Liver (tissue), 9 donors: ENCODE results near the gene PLCB1. TPM values are rescaled to one million over a fixed set of nuclear protein-coding genes. Genes with fewer than 3 reads are reported as not detected.

Source experiments
- DNase-seq: peaks from one replicate; pipeline ENCODE4 v3.0.0-alpha.2; 2017; ENCODE audit warnings: low spot score
- H3K27ac ChIP-seq, 2 donors: one replicate each; pipeline ENCODE4 v1.7.0; 2013; ENCODE audit warnings: inconsistent platforms in 2 of 2, low read length in 2 of 2, control low read depth in 1 of 2, low read depth in 1 of 2, mild to moderate bottlenecking in 1 of 2
- H3K27me3 ChIP-seq, 4 donors: one replicate each; pipeline versions ENCODE4 v1.6.1 to v1.7.0; 2013; ENCODE audit warnings: low read length in 3 of 4, inconsistent platforms in 1 of 4, mild to moderate bottlenecking in 1 of 4, moderate library complexity in 1 of 4; ENCODE audit not compliant: control insufficient read depth in 4 of 4, insufficient read depth in 4 of 4
- H3K36me3 ChIP-seq, 4 donors: one replicate each; pipeline versions ENCODE4 v1.6.1 to v1.7.0; 2013; ENCODE audit warnings: low read length in 3 of 4, mild to moderate bottlenecking in 3 of 4, low read depth in 1 of 4, moderate library complexity in 1 of 4; ENCODE audit not compliant: control insufficient read depth in 4 of 4, insufficient read depth in 3 of 4
- H3K4me1 ChIP-seq, 4 donors: one replicate each; pipeline versions ENCODE4 v1.6.1 to v1.7.0; 2013; ENCODE audit warnings: low read length in 3 of 4, mild to moderate bottlenecking in 3 of 4, moderate library complexity in 1 of 4; ENCODE audit not compliant: control insufficient read depth in 4 of 4, insufficient read depth in 4 of 4
- H3K4me3 ChIP-seq, 3 donors: one replicate each; pipeline versions ENCODE4 v1.6.1 to v1.7.0; 2013; ENCODE audit warnings: low read length in 3 of 3, control low read depth in 1 of 3, low read depth in 1 of 3, mild to moderate bottlenecking in 1 of 3
- H3K9ac ChIP-seq, 2 donors: one replicate each; pipeline ENCODE4 v1.7.0; 2013; ENCODE audit warnings: low read length in 2 of 2, mild to moderate bottlenecking in 2 of 2, moderate library complexity in 2 of 2, control low read depth in 1 of 2, low read depth in 1 of 2
- H3K9me3 ChIP-seq, 4 donors: one replicate each; pipeline versions ENCODE4 v1.6.1 to v1.7.0; 2013; ENCODE audit warnings: low read length in 3 of 4; ENCODE audit not compliant: control insufficient read depth in 4 of 4
- EGR1 ChIP-seq, 2 donors: IDR thresholded peaks; 2 replicates each; pipeline ENCODE4 v1.6.1; 2016 to 2018; ENCODE audit warnings: antibody characterized with exemption in 2 of 2, low read depth in 2 of 2
- FOXA1 ChIP-seq: IDR thresholded peaks from 2 replicates; pipeline ENCODE4 v1.6.1; 2016; ENCODE audit warnings: antibody characterized with exemption
- FOXA2 ChIP-seq: IDR thresholded peaks from 2 replicates; pipeline ENCODE4 v1.6.1; 2016; ENCODE audit warnings: antibody characterized with exemption
- GABPA ChIP-seq, 2 donors: IDR thresholded peaks in 1 of 2; conservative IDR thresholded peaks in 1 of 2; 2 replicates each; pipeline ENCODE4 v1.6.1; 2016; ENCODE audit warnings: antibody characterized with exemption in 2 of 2, mild to moderate bottlenecking in 1 of 2, moderate library complexity in 1 of 2
- HNF4A ChIP-seq, 2 donors: conservative IDR thresholded peaks; 2 replicates each; pipeline ENCODE4 v1.6.1; 2016; ENCODE audit warnings: antibody characterized with exemption in 2 of 2, mild to moderate bottlenecking in 2 of 2
- JUND ChIP-seq, 2 donors: IDR thresholded peaks; 2 replicates each; pipeline ENCODE4 v1.6.1; 2016; ENCODE audit warnings: antibody characterized with exemption in 2 of 2
- NR2F2 ChIP-seq: IDR thresholded peaks from 2 replicates; pipeline ENCODE4 v1.6.1; 2016; ENCODE audit warnings: antibody characterized with exemption
- RAD21 ChIP-seq, 2 donors: IDR thresholded peaks; 2 replicates each; pipeline ENCODE4 v1.6.1; 2016; ENCODE audit warnings: antibody characterized with exemption in 2 of 2, mild to moderate bottlenecking in 2 of 2
- SP1 ChIP-seq: IDR thresholded peaks from 2 replicates; pipeline ENCODE4 v1.6.1; 2018; ENCODE audit warnings: antibody characterized with exemption, mild to moderate bottlenecking
- TAF1 ChIP-seq: conservative IDR thresholded peaks from 2 replicates; pipeline ENCODE4 v1.6.1; 2016; ENCODE audit warnings: antibody characterized with exemption, mild to moderate bottlenecking
- YY1 ChIP-seq: IDR thresholded peaks from 2 replicates; pipeline ENCODE4 v1.6.1; 2016; ENCODE audit warnings: antibody characterized with exemption, mild to moderate bottlenecking
- WGBS: extraction: QIAGEN DNeasy Blood & Tissue Kit; methylation state at CpG from one replicate; pipeline ENCODE4 v1.1.7; 2013; 5-methylcytosine and 5-hydroxymethylcytosine counted together
- polyA plus RNA-seq, 2 donors: library from polyadenylated mRNA; stranded (reverse) in 1 of 2; unstranded in 1 of 2; fragments of 200-250 nt in 1 of 2; fragments of >200 nt in 1 of 2; fragmentation: Nextera tagmentation in 1 of 2; extraction: Ambion mirVana in 1 of 2; gene quantifications; one replicate each; pipeline versions ENCODE4 v1.2.1 to v1.2.3, GENCODE V29; 2013 to 2015
- total RNA-seq, 2 donors: library from RNA; depleted of rRNA; stranded (reverse); fragments of >200 nt; gene quantifications; one replicate each; pipeline ENCODE4 v1.2.3, GENCODE V29; 2014
- TF ChIP-seq, protein P1 (sequence below): fragments of 150-350 bp; IDR thresholded peaks from 2 replicates; pipeline ENCODE4 v1.5.1; 2017; ENCODE audit warnings: improper control_type of control experiment, low read depth, low read length; ENCODE audit not compliant: missing input control
- TF ChIP-seq, protein P2 (sequence below): IDR thresholded peaks from 2 replicates; pipeline ENCODE4 v1.6.1; 2016; ENCODE audit warnings: antibody characterized with exemption
- TF ChIP-seq, protein P3 (sequence below): IDR thresholded peaks from 2 replicates; pipeline ENCODE4 v1.6.1; 2016; ENCODE audit warnings: antibody characterized with exemption
- TF ChIP-seq, protein P4 (sequence below): IDR thresholded peaks from 2 replicates; pipeline ENCODE4 v1.6.1; 2016; ENCODE audit warnings: antibody characterized with exemption
- TF ChIP-seq, protein P5 (sequence below): IDR thresholded peaks from 2 replicates; pipeline ENCODE4 v1.6.1; 2016; ENCODE audit warnings: antibody characterized with exemption, mild to moderate bottlenecking
- donor health status: healthy.
- donor health status: healthy.
- donor health status: healthy.
- donor health status: healthy.
- donor health status: healthy.

The PLCB1 gene
- total and polyA plus RNA-seq, 4 donors = 3.7 to 13.5 (median 5.9) TPM

DNA sequence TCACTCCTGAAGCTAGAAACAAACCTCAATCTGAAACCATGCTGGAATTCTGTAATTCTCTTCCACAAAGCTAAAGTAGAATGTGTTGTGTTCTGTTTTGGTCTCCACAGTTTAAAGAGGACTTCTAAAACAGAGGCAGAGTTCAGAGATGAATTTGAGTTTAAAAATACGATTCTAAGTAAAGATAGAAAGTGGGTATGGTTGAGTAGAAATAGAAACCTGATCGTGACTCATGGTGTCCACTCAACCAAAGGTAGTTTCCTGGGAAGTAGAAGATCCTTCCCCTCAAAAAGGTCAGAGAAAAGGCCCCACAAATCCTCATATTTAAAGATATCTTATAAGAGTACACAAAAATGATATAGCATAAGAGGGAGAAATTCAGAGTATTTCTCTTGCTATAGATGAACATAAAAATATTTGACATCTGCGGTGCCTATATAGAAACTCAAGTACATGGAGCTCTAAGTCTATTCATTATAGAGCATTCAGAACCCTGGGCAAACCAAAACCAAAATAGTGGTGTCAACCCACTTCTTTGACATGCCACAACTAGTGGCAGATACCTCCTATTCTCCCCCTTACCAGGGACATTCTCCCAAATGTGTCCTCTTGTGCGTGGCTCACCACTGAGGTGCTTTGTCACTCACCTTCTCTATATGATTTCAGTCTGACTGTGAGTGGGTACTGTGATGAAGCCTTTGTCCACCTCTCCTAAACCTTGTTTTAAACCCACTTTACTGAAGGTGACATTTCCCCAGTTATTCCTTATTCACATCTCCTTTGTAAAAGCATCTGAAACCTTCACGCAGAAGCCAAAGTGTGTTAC, 84.5 kb downstream of the PLCB1 start:
- Histone ChIP-seq H3K4me3 (no peak overlapping the region), H3K27me3 (no peaks in the 10 kb centered on the region), H3K9ac (no peak overlapping the region), H3K36me3 (no peaks in the 10 kb centered on the region), H3K9me3 (no peaks in the 10 kb centered on the region), H3K27ac (no peak overlapping the region), H3K4me1 (peaks cover 0 to 4% (median 0%) of the 10 kb centered on the region in 4 donors)
- no peak for DNase-seq
- TF ChIP-seq RAD21 (IDR thresholded peaks at IDR 0.05) = no peak
- no peak for TF ChIP-seq TAF1
- TF ChIP-seq NR2F2 = no peak
- TF ChIP-seq JUND (IDR thresholded peaks at IDR 0.05) = no peak
- TF ChIP-seq EGR1 (IDR thresholded peaks at IDR 0.05; ENCODE audit: low read depth in 2 of 2) = no peak
- TF ChIP-seq FOXA1 = no peak
- no peak for TF ChIP-seq FOXA2
- TF ChIP-seq SP1 = no peak
- TF ChIP-seq GABPA (IDR thresholded peaks at IDR 0.05 in 1 of 2, conservative IDR thresholded peaks at IDR 0.05 in 1 of 2) = no peak
- TF ChIP-seq, protein P1, sequence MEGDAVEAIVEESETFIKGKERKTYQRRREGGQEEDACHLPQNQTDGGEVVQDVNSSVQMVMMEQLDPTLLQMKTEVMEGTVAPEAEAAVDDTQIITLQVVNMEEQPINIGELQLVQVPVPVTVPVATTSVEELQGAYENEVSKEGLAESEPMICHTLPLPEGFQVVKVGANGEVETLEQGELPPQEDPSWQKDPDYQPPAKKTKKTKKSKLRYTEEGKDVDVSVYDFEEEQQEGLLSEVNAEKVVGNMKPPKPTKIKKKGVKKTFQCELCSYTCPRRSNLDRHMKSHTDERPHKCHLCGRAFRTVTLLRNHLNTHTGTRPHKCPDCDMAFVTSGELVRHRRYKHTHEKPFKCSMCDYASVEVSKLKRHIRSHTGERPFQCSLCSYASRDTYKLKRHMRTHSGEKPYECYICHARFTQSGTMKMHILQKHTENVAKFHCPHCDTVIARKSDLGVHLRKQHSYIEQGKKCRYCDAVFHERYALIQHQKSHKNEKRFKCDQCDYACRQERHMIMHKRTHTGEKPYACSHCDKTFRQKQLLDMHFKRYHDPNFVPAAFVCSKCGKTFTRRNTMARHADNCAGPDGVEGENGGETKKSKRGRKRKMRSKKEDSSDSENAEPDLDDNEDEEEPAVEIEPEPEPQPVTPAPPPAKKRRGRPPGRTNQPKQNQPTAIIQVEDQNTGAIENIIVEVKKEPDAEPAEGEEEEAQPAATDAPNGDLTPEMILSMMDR = no peak
- TF ChIP-seq, protein P2, sequence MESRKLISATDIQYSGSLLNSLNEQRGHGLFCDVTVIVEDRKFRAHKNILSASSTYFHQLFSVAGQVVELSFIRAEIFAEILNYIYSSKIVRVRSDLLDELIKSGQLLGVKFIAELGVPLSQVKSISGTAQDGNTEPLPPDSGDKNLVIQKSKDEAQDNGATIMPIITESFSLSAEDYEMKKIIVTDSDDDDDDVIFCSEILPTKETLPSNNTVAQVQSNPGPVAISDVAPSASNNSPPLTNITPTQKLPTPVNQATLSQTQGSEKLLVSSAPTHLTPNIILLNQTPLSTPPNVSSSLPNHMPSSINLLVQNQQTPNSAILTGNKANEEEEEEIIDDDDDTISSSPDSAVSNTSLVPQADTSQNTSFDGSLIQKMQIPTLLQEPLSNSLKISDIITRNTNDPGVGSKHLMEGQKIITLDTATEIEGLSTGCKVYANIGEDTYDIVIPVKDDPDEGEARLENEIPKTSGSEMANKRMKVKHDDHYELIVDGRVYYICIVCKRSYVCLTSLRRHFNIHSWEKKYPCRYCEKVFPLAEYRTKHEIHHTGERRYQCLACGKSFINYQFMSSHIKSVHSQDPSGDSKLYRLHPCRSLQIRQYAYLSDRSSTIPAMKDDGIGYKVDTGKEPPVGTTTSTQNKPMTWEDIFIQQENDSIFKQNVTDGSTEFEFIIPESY = no peak
- TF ChIP-seq HNF4A (conservative IDR thresholded peaks at IDR 0.05) = no peak
- TF ChIP-seq, protein P3, sequence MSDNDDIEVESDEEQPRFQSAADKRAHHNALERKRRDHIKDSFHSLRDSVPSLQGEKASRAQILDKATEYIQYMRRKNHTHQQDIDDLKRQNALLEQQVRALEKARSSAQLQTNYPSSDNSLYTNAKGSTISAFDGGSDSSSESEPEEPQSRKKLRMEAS = no peak
- 92% methylated on average over 5 of the region's 5 CpGs for WGBS

DNA sequence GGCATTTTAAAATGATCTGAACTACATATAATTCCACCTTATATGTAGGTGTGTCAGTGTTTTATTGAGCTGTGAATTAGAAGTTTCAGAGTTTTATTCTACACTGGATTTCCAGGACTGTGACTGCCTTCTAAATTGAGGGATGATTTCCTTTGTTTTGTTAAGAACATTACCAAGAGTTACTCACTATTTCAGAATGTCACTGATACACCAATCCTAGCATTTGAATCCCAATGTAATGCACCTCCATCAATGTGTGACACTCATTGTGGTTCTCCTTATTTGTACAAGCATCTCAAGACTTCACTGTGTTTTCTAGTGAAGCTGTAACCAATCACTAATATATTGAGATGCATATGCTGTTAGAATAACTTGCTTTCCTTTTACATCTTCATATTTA, 86.8 kb downstream of the PLCB1 start:
- Histone ChIP-seq H3K9me3 (peaks cover 0 to 3% (median 0%) of the 10 kb centered on the region in 4 donors), H3K9ac (no peak overlapping the region), H3K27ac (no peak overlapping the region), H3K27me3 (no peaks in the 10 kb centered on the region), H3K36me3 (no peaks in the 10 kb centered on the region), H3K4me3 (no peak overlapping the region), H3K4me1 (no peaks in the 10 kb centered on the region)
- no peak for DNase-seq
- TF ChIP-seq NR2F2 (no peak), YY1 (no peak), GABPA (IDR thresholded peaks at IDR 0.05 in 1 of 2, conservative IDR thresholded peaks at IDR 0.05 in 1 of 2) (no peak), FOXA1 (no peak), HNF4A (conservative IDR thresholded peaks at IDR 0.05) (no peak), TAF1 (no peak), SP1 (no peak), RAD21 (IDR thresholded peaks at IDR 0.05) (no peak), EGR1 (IDR thresholded peaks at IDR 0.05; ENCODE audit: low read depth in 2 of 2) (no peak)
- TF ChIP-seq, protein P4, sequence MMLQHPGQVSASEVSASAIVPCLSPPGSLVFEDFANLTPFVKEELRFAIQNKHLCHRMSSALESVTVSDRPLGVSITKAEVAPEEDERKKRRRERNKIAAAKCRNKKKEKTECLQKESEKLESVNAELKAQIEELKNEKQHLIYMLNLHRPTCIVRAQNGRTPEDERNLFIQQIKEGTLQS = no peak
- TF ChIP-seq, protein P1 = no peak
- TF ChIP-seq, protein P5, sequence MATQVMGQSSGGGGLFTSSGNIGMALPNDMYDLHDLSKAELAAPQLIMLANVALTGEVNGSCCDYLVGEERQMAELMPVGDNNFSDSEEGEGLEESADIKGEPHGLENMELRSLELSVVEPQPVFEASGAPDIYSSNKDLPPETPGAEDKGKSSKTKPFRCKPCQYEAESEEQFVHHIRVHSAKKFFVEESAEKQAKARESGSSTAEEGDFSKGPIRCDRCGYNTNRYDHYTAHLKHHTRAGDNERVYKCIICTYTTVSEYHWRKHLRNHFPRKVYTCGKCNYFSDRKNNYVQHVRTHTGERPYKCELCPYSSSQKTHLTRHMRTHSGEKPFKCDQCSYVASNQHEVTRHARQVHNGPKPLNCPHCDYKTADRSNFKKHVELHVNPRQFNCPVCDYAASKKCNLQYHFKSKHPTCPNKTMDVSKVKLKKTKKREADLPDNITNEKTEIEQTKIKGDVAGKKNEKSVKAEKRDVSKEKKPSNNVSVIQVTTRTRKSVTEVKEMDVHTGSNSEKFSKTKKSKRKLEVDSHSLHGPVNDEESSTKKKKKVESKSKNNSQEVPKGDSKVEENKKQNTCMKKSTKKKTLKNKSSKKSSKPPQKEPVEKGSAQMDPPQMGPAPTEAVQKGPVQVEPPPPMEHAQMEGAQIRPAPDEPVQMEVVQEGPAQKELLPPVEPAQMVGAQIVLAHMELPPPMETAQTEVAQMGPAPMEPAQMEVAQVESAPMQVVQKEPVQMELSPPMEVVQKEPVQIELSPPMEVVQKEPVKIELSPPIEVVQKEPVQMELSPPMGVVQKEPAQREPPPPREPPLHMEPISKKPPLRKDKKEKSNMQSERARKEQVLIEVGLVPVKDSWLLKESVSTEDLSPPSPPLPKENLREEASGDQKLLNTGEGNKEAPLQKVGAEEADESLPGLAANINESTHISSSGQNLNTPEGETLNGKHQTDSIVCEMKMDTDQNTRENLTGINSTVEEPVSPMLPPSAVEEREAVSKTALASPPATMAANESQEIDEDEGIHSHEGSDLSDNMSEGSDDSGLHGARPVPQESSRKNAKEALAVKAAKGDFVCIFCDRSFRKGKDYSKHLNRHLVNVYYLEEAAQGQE = no peak
- TF ChIP-seq, protein P3 = no peak
- TF ChIP-seq, protein P2 = no peak
